ENCODE measurements around the gene NGFR.

The NGFR gene, protein sequence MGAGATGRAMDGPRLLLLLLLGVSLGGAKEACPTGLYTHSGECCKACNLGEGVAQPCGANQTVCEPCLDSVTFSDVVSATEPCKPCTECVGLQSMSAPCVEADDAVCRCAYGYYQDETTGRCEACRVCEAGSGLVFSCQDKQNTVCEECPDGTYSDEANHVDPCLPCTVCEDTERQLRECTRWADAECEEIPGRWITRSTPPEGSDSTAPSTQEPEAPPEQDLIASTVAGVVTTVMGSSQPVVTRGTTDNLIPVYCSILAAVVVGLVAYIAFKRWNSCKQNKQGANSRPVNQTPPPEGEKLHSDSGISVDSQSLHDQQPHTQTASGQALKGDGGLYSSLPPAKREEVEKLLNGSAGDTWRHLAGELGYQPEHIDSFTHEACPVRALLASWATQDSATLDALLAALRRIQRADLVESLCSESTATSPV
- 0 to 1.2 (median 0.27) reads per million in 4 experiments for total RNA-seq

DNA sequence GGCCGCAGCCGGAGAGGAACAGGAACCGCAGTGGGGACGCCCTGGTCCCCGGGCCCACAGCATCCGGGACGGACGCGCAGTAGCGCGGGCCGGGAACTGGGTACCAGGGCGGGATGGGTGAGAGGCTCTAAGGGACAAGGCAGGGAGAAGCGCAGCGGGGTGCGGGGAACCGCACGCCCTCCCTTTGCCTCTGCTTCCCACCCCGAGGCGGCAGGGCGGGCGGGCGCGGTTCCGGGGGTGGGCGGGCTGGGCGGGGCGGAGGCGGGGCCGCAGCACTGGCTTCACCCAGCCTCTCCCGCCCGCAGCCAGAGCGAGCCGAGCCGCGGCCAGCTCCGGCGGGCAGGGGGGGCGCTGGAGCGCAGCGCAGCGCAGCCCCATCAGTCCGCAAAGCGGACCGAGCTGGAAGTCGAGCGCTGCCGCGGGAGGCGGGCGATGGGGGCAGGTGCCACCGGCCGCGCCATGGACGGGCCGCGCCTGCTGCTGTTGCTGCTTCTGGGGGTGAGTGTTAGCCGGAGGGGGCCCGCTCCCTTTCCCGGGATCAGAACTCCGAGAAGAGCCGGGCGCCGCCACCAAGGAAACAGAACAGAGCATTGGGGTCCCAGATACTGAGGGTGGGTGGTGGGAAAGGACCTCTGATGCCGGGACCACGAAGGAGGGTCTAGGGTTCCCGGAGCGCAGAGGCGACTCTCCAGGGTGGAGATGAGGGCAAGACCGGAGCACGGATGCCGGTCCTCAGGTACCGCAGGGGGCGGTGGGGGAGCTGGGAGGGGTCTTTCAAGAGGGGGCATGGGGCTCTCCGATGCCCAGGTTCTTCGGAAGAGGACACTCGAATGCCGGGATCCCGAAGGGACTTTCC lies at the start of gene NGFR:
Gene NGFR, plus strand, starts transcription at position 308 of the 856 bp plus-strand sequence. Its CDS starts 125 bp downstream, at position 433.
- DNase-seq: peak; percentile 36

DNA sequence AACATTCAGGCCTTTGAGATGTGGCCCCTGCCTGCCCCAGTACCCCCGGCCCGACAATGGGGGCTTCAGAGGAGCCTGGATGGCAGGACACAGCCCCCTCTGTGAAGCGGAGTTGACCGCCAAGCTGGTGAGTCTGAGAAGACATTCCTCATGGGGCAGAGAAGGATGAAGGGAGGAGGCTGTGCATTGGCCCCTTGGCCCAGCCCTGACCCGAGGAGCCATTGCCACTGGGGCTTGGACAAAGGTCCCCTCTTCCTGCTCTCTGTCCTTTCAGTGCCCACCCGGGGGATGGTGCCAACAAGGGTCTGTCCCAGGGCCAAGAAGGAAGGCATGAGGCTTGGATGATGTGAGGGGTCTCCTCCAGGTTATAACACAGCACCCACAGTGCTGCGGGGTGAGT lies 49.5 kb upstream of the NGFR start:
- no peak for DNase-seq

DNA sequence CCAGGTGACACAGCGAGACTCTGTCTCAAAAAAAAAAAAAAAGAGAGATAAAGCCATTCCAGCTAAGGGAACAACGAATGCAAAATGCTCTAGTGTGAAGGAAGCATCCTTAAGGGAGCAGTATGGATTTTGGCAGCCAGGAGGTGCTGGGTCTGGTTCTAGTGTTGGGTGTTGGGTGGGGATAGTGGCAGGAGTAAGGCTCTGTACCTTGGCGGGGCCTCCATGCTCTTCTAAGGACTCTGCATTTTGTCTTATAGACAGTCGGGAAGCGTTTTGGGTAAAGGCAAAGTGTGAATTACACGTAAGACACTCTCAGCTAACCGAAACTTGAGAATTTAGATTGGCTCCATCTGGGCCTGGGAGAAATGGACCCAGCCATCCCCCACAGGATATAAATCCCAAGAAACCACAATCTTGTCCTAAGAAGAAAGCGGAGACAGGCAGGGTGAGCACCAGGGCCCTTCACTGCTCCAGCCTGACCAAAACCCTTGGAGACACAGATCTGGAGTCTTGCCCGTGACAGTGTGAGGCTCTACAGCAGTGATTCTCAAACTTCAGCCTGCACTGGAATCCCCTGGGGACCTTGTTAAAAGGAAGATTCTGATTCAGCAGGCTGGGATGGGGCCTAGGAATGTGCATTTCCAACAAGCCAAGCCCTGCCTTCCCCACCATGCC lies 47.3 kb upstream of the NGFR start:
- no peak for DNase-seq

DNA sequence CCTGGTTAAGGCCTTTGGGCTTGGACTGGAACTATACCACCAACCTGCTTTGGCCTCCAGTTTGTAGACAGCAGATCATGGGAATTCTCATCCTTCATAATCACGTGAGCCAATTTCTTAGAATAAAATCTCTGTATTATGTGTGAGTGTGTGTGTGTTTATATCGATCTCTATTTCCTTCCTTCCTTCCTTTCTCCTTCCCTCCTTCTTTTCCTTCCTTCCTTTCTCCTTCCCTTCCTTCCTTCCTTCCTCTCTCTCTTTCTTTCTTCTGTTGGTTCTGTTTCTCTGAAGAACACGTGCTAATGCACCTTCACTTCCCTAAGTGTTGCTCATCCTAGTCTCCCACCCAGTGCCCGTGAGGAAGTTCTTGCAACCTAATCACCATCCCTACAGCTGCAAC lies 44.9 kb upstream of the NGFR start:
- no peak for DNase-seq

DNA sequence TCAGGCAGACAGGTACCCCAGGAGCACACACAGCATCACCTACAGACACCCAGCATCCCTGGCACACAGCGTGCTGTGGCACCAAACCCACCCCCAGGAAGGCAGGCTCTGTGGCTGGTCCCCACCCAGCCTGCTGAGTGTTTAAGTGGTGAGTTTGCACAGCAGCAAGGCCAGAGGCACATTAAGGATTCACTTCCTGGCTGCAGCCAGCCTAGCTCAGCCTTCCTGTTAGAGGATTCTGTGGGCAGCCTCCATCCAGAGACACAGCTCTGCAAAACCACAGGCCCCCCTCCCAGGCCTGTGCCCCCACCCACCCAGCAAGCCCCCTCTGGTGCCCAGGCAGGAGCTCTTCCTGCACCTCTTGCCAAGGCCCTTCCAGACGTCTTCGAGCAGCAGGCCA lies 44.4 kb upstream of the NGFR start:
- no peak for DNase-seq

DNA sequence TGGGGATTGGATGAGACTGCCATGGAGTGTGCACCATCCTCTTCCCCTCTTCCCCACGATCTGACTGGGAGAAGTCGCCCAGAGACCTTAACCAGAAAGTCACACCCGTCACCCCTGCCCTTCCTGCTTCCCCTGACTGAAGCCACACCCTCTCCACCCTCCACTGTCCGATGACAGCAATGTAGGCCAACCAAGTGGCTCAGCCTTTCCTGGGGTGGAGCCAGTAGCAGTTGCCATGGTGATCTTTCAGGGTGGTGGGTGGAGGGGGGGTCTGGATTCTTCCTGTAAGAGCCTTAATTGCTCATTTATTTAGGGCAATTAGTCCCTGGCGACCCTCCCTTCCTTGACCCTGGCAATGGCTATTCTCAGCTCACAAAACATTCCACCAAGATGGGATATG lies 42.9 kb upstream of the NGFR start:
- no peak for DNase-seq

- DNase-seq: no peak
Measured at GRCh38 chr17:49452661-49453060, 42.4 kb upstream of the NGFR start.

GRCh38 chr17:49454050-49454449 lies 41.0 kb upstream of the NGFR start:
- DNase-seq: no peak

DNA sequence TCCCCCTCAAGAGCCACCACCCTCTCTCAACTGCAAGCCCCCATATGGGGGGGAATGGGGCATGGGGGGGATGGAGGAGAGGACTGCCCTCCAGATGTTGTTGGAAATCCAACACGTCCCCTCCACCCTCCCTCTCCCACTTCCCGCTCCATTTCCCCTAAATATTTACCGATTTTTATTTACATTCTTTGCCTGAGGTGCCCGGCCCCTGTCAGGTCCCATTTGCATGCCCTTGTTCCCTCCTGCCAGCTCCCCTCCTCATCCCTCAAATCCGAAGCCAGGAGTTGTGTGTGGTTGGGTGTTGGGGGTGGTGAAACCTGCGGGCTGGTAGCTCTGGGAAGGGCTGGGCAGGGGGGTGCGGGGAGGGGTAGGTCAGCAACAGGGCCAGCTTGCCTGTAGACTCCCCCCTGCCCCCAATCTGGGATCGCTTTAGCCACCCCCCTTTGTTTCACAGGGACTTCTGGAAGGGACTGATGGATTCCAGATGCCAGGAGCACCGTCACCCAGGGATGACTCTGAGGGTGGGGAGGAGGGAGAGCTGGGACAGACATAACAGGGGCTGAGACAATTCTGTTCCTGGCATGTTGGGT lies 39.7 kb upstream of the NGFR start:
- no peak for DNase-seq

DNA sequence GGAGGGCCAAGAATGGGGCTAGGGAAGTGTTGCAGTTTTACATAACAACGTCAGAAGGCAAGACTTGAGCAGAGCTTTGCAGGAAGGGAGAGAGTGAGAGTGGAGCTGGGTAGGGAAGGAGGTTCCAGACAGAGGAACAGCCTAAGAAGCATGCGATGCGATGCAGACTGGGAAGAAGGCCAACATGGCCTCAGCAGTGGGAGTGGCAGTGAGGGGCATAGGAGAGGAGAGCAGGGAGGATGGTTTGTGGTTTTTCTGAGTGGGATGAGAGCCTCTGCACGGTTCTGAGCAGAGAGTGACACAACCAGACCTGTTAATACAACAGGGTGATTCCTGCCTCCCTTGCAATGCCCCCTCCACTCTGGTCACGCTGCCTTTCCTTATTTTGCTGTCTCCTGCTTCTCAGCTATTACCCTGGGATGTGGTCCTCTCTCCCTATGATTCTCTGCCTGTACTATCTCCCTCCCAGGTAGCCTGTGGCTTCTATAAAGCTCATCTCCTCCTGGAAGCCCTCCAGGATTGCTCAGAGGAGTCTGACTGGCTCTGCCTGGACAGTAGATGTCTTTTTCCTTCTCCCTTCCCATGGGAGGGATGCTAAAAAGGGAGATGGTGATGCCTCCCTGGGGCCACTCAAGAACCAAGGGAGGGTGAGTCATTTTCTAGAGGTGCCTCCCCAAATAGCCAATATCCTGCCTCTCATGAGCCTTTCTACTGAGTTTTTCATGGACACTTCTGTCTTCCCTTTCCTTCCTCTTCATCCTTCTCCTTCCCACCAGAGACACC lies 38.7 kb upstream of the NGFR start:
- DNase-seq: no peak

GRCh38 chr17:49457564-49458535 lies 37.2 kb upstream of the NGFR start:
- DNase-seq: no peak

GRCh38 chr17:49459401-49459984 lies 35.6 kb upstream of the NGFR start:
- no peak for DNase-seq

DNA sequence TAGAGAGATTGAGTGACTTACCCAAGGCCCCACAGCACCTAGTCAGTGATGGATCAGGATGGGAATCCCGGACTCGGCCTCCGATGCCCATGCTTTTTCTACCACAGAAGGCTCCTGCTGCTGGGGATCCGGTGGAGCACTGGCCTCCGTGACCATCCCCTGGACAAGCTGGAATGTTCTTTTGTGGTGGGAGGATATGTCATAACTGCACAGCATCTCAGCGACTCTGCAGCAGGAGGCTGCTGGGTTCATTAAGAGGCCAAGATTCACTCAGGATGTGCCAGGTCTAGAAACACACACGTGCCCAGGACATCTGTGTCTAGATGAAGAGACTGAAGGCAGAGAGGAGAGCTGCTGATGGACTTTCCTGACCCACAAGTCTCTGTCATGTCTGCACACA lies 34.7 kb upstream of the NGFR start:
- no peak for DNase-seq

DNA sequence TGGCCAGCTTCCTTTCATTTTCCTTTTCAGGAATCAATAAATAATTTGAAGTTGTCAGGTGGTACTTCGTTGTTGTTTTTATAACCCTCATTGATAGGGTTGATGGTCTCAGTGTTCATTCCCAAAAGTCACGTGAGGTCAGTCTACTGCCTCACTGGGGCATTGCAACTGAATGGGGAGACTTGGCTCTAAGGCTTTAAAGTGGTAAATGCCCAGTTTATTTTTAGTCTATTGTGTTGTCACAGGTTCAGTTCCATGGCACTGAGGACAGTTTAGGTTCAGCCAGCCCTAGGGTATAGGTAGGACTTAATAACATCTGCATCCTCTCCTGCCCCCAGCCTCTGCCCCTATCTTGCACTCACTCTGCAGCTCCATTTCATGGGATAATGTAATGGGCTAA lies 33.5 kb upstream of the NGFR start:
- DNase-seq: no peak

DNA sequence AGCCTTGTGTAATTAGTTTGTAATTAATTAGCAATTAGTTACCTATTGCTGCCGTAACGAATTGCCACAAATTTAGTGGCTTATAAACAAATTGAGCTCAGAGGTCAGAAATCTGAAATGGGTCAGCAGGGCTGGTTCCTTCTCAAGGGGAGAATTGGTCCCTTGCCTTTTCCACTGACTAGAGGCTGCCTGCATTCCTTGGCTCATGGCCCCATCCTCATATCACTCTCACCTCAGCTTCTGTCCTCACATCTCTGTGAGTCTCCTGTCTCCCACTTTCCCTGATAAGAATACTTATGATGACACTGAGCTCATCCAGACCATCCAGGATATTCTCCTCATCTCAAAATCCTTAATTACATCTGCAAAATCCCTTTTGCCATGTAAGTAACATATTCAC lies 31.0 kb upstream of the NGFR start:
- DNase-seq: no peak

- no peak for DNase-seq
Measured at GRCh38 chr17:49465331-49465903, 29.7 kb upstream of the NGFR start.

DNA sequence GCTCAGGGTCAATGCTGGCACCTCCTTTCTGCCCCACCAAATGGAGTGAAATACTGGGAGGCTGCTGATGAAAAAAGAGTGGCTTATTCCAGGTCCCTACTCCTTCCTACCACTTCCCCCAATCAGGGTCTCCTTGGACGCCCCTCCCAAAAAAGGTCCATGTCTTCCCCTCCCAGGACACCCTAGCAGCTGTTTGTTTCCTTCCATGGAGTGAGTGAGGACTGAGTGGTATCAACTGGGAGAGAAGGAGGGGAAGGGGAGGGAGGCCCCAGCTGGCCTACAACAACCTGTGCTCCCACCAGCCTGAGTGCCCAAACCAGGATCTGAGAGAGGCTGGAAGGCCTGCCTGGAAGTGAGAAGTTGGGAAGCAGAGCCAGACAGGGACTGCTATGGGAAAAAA lies 28.7 kb upstream of the NGFR start:
- no peak for DNase-seq

GRCh38 chr17:49467175-49467574 lies 27.9 kb upstream of the NGFR start:
- no peak for DNase-seq

GRCh38 chr17:49468811-49469385 lies 26.2 kb upstream of the NGFR start:
- DNase-seq: no peak
